ENCODE measurements around the gene TCP11L2. TPM values are rescaled to one million over a fixed set of nuclear protein-coding genes. Genes with fewer than 3 reads are reported as not detected.

The TCP11L2 gene
- total and polyA plus RNA-seq, 9 of the 15 experiments (the other 6 are each of a cell fraction or from before 2014, with no cell fraction given): 0.39 to 4.5 (median 1.3) TPM

GRCh38 chr12:106303202-106303820 is 778 bp downstream of the TCP11L2 start (continued):
- TF ChIP-seq, protein P1, sequence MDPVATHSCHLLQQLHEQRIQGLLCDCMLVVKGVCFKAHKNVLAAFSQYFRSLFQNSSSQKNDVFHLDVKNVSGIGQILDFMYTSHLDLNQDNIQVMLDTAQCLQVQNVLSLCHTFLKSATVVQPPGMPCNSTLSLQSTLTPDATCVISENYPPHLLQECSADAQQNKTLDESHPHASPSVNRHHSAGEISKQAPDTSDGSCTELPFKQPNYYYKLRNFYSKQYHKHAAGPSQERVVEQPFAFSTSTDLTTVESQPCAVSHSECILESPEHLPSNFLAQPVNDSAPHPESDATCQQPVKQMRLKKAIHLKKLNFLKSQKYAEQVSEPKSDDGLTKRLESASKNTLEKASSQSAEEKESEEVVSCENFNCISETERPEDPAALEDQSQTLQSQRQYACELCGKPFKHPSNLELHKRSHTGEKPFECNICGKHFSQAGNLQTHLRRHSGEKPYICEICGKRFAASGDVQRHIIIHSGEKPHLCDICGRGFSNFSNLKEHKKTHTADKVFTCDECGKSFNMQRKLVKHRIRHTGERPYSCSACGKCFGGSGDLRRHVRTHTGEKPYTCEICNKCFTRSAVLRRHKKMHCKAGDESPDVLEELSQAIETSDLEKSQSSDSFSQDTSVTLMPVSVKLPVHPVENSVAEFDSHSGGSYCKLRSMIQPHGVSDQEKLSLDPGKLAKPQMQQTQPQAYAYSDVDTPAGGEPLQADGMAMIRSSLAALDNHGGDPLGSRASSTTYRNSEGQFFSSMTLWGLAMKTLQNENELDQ (CRISPR knock-in tag; IDR thresholded peaks at IDR 0.05; ENCODE audit: borderline replicate concordance): no peak
- TF ChIP-seq ZNF57 (CRISPR knock-in tag; IDR thresholded peaks at IDR 0.05) (no peak), ZNF146 (CRISPR knock-in tag; IDR thresholded peaks at IDR 0.05; ENCODE audit: unreplicated experiment) (no peak), ZNF3 (CRISPR knock-in tag; IDR thresholded peaks at IDR 0.05) (no peak), CHD2 (IDR thresholded peaks at IDR 0.05; ENCODE audit: low read depth, low read length) (no peak), HDAC2 (IDR thresholded peaks at IDR 0.05) (0 out of 2 replicates have a peak, but pooled peaks have one; percentile 18), BMI1 (IDR thresholded peaks at IDR 0.05; ENCODE audit: low read length) (no peak), ZMIZ1 (IDR thresholded peaks at IDR 0.05; ENCODE audit: low read depth in 2 of 2, low read length in 2 of 2) (0 out of 4 replicates have a peak, but pooled peaks of 1 of the 2 experiments have one; percentile 19), E2F1 (CRISPR knock-in tag; IDR thresholded peaks at IDR 0.05) (no peak), CREM (IDR thresholded peaks at IDR 0.05; ENCODE audit: low read depth) (0 out of 2 replicates have a peak, but pooled peaks have one; percentile 24), MAZ (CRISPR knock-in tag; conservative IDR thresholded peaks at IDR 0.05 in 1 of 2, IDR thresholded peaks at IDR 0.05 in 1 of 2) (peak in 1 of 2 experiments; percentile 13; a peak in 2 of 4 replicates), NONO (IDR thresholded peaks at IDR 0.05; ENCODE audit: low read depth in 2 of 2, low read length in 1 of 2) (no peak), DNMT1 (IDR thresholded peaks at IDR 0.05) (no peak), PML (IDR thresholded peaks at IDR 0.05; ENCODE audit: low read length) (no peak), RFX1 (IDR thresholded peaks at IDR 0.05) (peak; percentile 76), CREB1 (IDR thresholded peaks at IDR 0.05) (no peak), CREB1 (CRISPR knock-in tag; IDR thresholded peaks at IDR 0.05) (no peak), NEUROD1 (IDR thresholded peaks at IDR 0.05; ENCODE audit: borderline replicate concordance, low read depth, low read length, partially characterized antibody) (peak; percentile 15), FOXJ3 (CRISPR knock-in tag; IDR thresholded peaks at IDR 0.05) (peak; percentile 60; the same call in 1 of the 2 replicates), NR2C2 (CRISPR knock-in tag; IDR thresholded peaks at IDR 0.05) (no peak), NR2C2 (tag; IDR thresholded peaks at IDR 0.05) (0 out of 2 replicates have a peak, but pooled peaks have one; percentile 0)
- TF ChIP-seq, protein P2, sequence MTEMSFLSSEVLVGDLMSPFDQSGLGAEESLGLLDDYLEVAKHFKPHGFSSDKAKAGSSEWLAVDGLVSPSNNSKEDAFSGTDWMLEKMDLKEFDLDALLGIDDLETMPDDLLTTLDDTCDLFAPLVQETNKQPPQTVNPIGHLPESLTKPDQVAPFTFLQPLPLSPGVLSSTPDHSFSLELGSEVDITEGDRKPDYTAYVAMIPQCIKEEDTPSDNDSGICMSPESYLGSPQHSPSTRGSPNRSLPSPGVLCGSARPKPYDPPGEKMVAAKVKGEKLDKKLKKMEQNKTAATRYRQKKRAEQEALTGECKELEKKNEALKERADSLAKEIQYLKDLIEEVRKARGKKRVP (CRISPR knock-in tag; IDR thresholded peaks at IDR 0.05): no peak
